GM21367 (cell line): ENCODE measurements around the gene CDK10.
"Not testable (repeated sequence)": the region's sequence is repeated elsewhere in the genome, so short reads cannot be mapped to it uniquely, and the experiment has no call there.

Experiments used
- ATAC-seq: cut with Tn5 transposase; IDR thresholded peaks from one replicate; pipeline ENCODE4 v1.9.1; 2021; ENCODE audit not compliant: unreplicated experiment

CDK10 gene

DNA sequence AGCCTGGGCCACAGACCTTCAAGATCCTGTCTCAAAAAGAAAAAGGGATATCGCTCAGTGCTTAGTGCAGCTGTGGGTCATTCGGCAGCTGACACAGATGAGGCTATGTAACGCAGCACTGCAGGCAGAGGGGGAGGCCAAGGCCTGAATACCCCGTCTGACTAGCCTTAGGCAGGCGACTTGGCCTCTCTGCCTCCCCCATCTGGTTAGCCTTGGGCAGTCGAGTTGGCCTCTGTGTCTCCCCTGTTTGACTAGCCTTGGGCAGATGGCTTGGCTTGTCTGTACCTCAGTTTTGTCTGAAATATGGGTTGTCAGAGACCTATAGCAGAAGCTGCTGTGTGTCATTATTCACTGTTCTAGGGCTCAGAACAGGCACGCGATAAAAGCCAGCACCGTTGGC, 18.9 kb upstream of the CDK10 start:
- no peak for ATAC-seq

DNA sequence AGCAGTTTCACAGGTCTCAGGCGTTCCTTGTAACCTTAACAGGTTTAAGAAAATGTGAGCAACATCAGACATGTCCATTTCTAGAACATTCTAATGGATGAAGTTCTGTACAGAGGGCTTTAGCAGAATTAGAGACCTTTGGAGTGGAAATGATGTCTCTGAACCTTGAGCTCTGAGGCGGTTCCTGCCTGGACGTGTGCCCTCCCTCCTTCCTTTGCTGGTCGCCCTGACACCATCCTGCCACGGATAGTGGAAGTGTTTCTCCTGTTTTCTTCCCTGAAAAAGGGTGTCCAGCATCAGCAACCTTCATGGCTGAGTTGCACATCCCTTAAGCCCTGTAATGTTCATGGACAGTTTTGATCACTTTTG, 17.7 kb upstream of the CDK10 start:
- no peak for ATAC-seq

DNA sequence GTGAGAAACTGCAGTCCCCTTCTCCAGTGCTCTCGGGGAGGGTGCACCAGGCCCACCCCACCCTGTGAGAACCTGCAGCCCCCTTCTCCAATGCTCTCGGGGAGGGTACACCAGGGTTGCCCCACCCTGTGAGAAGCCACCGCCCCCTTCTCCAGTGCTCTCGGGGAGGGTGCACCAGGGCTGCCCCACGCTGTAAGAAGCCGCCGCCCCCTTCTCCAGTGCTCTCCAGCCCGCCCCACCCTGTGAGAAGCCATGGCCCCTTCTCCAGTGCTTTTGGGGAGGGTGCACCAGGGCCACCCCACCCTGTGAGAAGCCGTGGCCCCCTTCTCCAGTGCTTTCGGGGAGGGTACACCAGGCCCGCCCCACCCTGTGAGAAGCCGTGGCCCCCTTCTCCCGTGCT, 16.7 kb upstream of the CDK10 start:
- ATAC-seq, result no peak

DNA sequence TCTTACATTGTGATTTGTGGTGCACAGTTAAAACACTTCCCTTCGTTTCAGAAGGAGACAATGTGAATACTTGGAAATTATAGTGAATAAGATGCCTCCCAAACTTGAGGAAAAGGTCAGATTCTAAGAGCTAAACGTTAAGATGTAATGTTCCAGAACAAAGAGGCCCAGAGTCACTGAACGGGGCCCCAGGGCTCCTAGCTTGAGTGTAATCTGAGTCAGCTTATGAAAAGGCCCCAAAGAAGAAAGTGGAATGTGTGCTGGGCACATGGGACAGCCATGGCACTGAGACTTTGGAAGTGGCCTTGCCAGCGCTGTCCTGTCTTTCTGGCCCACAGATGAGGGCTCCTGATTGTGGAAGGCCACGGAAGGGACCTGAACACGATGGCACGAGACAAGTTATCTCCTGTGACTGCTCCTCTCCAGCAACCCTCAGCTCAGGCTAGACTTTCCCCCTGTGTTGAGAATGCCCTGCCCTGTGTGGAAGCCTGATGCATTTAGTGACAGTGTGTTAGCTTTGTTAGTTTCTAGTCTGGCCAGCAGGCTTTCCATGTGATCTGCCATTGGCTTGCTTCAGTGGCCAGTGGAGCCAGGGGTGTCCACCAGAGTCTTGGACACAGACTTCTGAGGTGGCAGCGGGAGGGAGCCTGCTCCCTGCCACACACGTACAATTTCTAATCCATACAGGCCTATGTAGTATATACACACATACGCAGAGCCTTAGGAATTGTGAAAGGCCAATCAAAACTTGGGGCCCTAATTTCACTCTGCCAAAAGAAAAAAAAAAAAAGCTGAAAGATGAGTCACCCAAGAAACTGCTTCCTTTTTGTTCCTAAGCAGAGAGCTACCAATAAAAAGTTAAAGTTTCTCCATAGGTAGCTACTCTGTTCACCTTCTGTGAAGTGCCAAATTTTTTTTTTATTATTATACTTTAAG, 15.7 kb upstream of the CDK10 start:
- no peak for ATAC-seq

DNA sequence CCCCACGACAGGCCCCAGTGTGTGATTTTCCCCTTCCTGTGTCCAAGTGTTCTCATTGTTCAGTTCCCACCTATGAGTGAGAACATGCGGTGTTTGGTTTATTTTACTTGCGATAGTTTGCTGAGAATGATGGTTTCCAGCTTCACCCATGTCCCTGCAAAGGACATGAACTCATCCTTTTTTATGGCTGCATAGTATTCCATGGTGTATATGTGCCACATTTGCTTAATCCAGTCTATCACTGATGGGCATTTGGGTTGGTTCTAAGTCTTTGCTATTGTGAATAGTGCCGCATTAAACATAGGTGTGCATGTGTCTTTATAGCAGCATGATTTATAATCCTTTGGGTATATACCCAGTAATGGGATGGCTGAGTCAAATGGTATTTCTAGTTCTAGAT, 14.9 kb upstream of the CDK10 start:
- ATAC-seq, result not testable (repeated sequence)

DNA sequence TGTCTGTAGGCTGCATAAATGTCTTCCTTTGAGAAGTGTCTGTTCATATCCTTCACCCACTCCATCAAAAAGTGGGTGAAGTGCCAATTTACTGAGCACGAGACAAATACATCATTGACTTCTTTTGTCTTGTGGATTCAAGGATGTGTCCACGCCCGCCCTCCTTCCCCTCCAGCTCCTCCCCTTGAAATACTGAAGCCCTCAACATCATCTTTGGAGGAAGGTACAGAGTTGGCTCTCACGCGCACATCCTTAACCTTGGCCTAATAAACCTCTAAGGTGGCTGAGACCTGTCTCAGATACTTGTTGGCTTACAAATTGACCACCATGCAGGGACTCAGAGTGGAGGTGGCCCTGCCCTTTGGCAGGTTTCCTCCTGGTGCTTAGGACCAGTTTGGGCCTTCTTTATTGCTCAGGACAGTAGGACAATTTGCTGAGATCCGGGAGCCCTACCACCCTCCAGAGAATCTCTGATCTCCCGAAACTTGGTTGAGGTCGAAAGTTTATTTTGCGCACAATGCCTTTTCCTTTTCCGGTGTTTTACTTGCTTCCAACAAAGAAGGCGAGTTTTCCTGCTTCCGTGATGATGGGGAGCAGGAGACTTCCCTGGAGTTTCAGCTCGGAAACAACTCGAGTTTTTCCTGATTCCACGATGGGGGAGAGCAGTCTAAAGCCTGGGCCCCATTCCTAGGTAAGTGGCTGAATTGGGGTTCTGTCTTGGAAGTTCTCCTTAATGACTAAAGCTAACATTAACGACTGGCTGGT, 14.1 kb upstream of the CDK10 start:
- no peak for ATAC-seq

DNA sequence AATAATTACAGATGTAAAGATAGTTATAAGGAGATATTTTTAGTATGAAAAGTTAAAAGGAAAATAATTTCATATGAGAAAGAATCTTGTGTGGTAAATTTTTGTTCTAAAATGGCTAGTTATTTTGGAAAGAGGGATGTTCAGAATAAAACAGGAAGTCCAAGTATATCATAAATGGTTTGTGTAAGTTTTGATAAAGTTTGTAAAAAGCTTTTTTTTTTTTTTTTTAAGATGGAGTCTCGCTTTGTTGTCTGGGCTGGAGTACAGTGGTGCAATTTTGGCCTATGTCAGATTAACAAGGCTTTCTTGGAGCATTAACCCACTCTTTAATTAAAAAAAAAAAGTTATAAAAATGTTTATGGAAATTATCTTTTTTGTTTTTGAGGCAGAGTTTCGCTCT, 8.2 kb upstream of the CDK10 start:
- ATAC-seq, result no peak

DNA sequence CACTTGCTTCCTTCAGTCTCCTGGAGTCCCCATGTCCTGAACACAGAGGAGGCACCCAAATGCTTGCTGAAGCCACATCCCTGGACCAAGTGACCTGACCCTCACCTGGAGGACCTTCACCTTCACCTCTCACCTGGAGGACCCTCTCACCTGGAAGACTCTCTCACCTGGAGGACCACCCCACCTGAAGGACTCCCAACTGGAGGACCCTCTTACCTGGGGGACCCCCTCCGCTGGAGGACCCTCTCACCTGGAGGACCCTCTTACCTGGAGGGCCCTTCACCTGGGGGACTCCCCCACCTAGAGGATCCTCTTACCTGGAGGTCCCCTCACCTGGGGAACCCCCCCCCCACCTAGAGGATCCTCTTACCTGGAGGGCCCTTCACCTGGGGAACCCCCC, 573 bp upstream of the CDK10 start:
- no peak for ATAC-seq

DNA sequence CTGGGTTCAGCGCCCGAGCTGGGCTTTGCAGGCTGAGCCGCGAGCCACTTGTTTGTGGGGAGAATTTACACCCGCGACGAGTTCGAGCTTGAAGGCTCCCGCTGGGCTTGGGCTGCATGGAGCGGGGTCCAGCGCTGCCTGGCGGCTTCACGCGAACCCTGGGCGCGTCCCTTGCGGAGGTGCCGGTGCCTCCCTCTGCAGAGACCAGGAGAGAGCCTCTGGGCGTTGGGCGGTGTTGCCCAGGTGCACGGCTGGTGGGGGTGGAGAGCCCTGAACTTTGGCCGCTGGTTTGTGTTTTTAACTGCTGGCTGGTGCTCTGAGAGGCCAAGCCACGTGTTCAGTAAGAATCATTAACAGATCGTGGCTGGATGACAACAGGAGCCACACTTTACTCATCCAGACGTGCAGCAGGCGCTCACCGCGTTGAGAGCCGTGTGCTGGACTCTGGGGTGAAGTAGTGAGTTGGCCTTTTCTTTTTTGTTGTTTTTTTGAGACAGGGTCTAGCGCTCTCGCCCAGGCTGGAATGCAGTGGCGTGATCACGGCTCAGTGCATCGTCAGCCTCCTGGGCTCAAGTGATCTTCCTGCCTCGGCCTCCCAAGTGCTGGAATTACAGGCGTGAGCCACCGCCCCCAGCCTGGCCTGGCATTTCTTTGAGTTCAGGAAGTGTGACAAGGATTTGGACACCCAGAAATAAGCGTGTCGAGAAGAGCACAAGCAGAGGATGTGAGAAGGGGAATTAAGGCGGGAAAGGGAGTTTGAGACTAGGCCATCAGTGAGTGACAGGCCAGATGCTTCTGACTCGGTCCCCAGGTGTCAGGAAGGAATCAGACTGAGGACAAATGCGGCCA, 827 bp downstream of the CDK10 start:
- ATAC-seq, result peak; percentile 23

DNA sequence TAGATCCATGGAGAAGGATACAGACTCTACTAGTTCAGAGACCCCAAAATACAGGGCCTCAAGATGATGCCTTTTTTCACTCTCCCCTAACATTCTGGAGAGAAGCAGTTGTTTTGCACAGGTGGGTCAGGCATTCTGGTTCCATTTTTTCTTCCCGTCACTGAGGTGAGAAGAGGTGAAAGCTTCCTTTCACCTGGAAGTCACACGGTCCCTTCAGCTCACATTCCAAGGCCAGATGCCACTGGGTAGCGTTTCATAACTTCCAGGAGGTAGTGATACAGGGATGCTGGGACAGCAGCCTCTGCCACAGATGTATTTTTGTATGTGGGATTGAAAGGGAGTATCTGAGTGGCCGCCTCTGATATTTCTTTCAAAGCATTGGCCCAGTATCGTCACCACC, 1.9 kb downstream of the CDK10 start:
- ATAC-seq, result no peak

DNA sequence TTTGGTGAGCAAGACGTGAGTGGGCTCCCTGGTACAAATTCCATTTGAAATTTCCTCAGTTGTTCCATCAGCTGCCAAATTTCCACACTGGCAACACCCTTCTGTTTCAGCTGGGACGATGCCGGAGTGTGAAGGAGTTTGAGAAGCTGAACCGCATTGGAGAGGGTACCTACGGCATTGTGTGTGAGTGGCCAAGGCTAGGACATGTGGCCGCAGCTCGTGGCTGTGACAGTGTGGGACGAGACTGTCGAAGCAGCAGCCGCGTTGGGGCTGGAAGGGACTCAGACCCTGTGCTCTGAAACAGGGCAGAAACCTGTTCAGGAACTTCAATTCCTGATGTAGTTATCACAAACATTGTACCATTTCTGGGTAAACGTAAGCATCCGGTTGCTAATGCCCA, 2.7 kb downstream of the CDK10 start:
- ATAC-seq, result no peak

DNA sequence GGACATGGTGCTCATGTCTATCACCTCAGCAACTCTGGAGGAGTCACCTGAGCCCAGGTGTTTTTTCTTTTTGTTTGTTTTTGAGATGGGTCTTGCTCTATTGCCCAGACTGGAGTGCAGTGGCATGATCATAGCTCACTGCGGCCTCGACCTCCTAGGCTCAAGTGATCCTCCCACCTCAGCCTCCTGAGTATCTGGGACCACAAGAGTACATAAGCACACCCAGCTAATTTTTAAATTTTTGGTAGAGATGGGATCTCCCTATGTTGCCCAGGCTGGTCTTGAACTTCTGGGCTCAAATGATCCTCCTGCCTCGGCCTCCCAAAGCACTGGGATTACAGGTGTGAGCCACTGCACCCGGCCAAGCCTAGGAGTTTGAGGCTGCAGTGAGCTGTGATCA, 3.1 kb downstream of the CDK10 start:
- ATAC-seq, result not testable (repeated sequence)

DNA sequence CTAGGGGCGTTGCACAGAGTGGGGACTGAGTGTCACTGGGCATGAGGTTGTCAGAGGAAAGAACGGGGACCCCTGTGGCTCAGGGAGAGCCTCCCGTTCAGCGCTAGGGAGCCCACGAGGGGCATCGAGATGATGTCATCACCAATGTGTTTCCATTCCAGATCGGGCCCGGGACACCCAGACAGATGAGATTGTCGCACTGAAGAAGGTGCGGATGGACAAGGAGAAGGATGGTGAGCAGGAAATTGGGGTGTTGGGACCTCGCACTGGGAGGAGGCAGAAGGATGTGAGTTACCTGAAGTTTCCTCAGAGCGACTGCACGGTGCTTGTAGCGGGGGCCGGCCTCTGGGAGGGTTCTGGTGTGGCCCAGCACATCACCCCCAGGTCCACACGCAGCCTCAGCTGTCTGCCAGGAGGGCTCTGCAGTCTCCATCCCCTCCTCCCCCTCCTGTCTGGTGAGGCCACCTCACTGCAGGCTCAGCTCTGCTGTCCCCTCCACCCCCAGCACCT, 4.0 kb downstream of the CDK10 start:
- ATAC-seq, result no peak

DNA sequence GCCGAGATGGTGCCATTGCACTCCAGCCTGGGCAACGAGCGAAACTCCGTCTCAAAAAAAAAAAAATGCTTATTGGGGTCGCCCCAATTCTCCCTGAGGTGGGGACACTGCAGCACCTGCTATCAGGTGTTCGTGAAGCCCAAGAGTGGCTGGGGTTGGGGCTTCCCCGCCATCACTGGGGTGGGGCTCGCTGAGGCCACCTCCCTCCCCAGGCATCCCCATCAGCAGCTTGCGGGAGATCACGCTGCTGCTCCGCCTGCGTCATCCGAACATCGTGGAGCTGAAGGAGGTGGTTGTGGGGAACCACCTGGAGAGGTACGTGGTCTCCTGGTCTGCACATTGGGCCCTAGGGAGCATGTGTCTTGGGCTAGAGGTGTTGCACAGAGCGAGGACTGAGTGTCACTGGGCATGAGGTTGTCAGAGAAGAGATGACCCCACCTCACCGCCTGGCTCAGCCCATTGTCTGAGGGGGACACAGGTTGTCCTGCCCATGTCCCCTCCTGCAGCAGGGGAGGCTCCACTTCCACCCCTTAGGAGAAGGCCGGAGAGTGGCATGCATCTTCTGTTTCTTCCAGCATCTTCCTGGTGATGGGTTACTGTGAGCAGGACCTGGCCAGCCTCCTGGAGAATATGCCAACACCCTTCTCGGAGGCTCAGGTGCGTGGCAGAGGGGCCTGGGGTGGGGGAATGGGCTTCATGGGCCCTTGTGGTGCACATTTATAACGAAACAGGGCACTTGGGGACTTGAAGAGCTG, 4.9 kb downstream of the CDK10 start:
- ATAC-seq, result no peak

DNA sequence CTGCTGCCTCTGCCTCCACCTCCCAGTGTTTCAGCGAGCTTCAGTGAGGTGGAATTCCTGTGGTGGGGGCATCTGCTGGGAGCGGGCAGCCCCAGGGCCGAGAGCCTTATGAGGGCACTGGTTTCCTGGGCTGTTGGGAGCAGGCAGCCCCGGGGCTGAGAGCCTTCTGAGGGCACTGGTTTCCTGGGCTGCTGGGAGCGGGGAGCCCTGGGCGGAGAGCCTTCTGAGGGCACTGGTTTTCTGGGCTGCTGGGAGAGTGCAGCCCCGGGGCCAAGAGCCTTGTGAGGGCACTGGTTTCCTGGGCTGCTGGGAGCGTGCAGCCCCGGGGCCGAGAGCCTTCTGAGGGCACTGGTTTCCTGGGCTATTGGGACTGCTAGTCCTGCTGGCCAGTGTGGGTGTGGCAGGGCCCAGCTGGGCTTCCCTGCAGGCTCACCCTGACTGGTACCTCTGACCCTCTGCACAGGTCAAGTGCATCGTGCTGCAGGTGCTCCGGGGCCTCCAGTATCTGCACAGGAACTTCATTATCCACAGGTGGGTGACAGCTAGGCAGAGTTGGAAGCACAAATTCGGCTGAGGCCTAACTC, 5.6 kb downstream of the CDK10 start:
- no peak for ATAC-seq

DNA sequence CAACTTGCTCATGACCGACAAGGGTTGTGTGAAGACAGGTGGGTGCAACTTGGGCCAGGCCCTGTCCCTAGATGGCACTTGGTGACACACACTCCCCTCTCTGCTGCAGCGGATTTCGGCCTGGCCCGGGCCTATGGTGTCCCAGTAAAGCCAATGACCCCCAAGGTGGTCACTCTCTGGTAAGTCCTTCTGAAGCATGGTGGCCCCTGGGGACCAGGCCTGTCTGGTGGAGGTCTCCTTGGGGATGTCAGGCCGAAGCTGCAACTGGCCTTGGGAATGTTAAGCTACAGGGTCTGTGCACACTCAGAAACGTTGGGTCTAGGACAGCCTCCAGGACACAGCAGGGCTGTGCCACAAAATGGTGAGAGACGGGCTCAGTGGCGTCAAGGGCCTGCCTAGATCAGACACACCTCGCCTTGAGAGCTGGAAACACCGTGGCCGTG, 6.8 kb downstream of the CDK10 start:
- no peak for ATAC-seq

DNA sequence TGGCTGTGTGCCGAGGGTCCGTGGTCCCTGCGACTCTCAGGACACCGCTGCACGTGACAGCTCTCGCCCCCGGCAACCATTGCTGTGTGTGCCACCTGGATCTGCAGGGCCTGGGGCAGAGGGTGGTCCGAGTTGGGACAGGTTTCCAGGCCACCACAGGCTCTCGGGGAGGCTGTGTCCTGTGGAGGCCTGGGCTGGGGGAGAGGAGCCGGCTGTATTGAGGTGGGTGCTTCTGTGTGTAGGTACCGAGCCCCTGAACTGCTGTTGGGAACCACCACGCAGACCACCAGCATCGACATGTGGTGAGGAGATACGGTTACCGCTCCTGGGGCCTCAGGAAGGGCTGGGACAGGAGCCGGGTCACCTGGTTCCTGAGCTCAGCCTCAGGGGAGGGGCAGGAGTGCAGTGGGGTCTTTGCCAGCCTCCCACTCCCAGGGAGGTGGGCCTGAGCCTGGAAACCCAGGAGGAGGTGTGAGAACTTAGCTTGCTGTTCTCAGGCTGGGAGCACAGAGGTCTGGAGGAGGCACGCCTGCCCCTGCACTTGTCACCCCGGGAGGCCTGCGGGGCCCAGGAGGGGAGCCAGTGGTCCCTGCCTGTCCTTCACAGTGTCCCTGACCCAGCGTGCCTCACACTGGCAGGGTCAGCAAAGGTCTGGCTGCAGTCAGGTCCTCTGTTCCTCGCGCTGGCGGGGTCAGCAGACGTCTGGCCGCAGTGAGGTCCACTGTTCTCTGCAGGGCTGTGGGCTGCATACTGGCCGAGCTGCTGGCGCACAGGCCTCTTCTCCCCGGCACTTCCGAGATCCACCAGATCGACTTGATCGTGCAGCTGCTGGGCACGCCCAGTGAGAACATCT, 7.7 kb downstream of the CDK10 start:
- no peak for ATAC-seq

DNA sequence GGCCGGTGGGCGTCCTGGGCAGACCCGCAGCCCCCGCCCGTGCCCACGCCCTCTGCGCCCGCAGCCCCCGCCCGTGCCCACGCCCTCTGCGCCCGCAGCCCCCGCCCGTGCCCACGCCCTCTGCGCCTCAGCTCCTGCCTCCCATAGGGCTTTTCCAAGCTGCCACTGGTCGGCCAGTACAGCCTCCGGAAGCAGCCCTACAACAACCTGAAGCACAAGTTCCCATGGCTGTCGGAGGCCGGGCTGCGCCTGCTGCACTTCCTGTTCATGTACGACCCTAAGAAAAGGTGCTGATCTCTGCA, 8.2 kb downstream of the CDK10 start:
- not testable (repeated sequence) for ATAC-seq
